Peyer's patch (tissue), 4 donors: Measurements from ENCODE around the gene FLRT2. TPM values are rescaled to one million over a fixed set of nuclear protein-coding genes. Genes with fewer than 3 reads are reported as not detected.

Experiments
- DNase-seq, 3 donors: peaks; one replicate each; pipeline ENCODE4 v3.0.0-alpha.2; 2017 to 2019
- H3K27ac ChIP-seq, 4 donors: fragments of 200-600 bp; sonication (generic); one replicate each; pipeline ENCODE4 v1.5.1; 2016 to 2019
- H3K27me3 ChIP-seq, 2 donors: fragments of 200-600 bp; sonication (generic); one replicate each; pipeline ENCODE4 v1.5.1; 2019
- H3K36me3 ChIP-seq, 3 donors: fragments of 200-600 bp; sonication (generic); one replicate each; pipeline ENCODE4 v1.5.1; 2016 to 2019
- H3K4me1 ChIP-seq, 4 donors: fragments of 200-600 bp; sonication (generic); one replicate each; pipeline ENCODE4 v1.5.1; 2016 to 2019
- H3K4me3 ChIP-seq, 4 donors: fragments of 200-600 bp; sonication (generic); 1 replicate in 3 of 4; 2 replicates in 1 of 4; pipeline ENCODE4 v1.5.1; 2016 to 2019; ENCODE audit warnings: mild to moderate bottlenecking in 1 of 4
- H3K9me3 ChIP-seq, 4 donors: fragments of 200-600 bp; sonication (generic); one replicate each; pipeline ENCODE4 v1.5.1; 2016 to 2019; ENCODE audit warnings: mild to moderate bottlenecking in 1 of 4
- POLR2A ChIP-seq, 2 donors: fragments of 450-650 bp; IDR thresholded peaks; one replicate each; pipeline ENCODE4 v1.5.1; 2017; ENCODE audit warnings: antibody characterized with exemption in 2 of 2, mild to moderate bottlenecking in 2 of 2, moderate library complexity in 2 of 2
- total RNA-seq, 4 donors: library from RNA; depleted of rRNA; stranded (reverse); fragments of >200 nt; gene quantifications; one replicate each; pipeline ENCODE4 v1.1.0, GENCODE V29; 2016
- TF ChIP-seq, protein P1 (sequence below), 6 experiments: fragments of 450-650 bp in 4 of 6; fragments of 200-600 bp in 2 of 6; sonication (generic) in 1 of 6; IDR thresholded peaks; one replicate each; pipeline ENCODE4 v1.5.1; 2017 to 2019; ENCODE audit warnings: antibody characterized with exemption in 6 of 6, mild to moderate bottlenecking in 3 of 6, moderate library complexity in 1 of 6

The FLRT2 gene
- total RNA-seq, 4 donors from 2014 or later: 1.1 to 4.8 (median 2.2) TPM

DNA sequence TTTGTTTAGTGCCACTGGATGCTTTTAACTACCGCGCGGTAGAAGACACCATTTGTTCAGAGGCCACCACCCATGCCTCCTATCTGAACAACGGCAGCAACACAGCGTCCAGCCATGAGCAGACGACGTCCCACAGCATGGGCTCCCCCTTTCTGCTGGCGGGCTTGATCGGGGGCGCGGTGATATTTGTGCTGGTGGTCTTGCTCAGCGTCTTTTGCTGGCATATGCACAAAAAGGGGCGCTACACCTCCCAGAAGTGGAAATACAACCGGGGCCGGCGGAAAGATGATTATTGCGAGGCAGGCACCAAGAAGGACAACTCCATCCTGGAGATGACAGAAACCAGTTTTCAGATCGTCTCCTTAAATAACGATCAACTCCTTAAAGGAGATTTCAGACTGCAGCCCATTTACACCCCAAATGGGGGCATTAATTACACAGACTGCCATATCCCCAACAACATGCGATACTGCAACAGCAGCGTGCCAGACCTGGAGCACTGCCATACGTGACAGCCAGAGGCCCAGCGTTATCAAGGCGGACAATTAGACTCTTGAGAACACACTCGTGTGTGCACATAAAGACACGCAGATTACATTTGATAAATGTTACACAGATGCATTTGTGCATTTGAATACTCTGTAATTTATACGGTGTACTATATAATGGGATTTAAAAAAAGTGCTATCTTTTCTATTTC is 93.2 kb downstream of the FLRT2 start:
- DNase-seq: no peak
- Histone ChIP-seq H3K36me3 (peaks cover 0 to 3% (median 0%) of the 10 kb centered on the region in 3 donors), H3K4me1 (no peaks in the 10 kb centered on the region), H3K4me3 (no peak overlapping the region), H3K27me3 (no peaks in the 10 kb centered on the region), H3K9me3 (no peaks in the 10 kb centered on the region), H3K27ac (no peak overlapping the region)
- TF ChIP-seq, protein P1, sequence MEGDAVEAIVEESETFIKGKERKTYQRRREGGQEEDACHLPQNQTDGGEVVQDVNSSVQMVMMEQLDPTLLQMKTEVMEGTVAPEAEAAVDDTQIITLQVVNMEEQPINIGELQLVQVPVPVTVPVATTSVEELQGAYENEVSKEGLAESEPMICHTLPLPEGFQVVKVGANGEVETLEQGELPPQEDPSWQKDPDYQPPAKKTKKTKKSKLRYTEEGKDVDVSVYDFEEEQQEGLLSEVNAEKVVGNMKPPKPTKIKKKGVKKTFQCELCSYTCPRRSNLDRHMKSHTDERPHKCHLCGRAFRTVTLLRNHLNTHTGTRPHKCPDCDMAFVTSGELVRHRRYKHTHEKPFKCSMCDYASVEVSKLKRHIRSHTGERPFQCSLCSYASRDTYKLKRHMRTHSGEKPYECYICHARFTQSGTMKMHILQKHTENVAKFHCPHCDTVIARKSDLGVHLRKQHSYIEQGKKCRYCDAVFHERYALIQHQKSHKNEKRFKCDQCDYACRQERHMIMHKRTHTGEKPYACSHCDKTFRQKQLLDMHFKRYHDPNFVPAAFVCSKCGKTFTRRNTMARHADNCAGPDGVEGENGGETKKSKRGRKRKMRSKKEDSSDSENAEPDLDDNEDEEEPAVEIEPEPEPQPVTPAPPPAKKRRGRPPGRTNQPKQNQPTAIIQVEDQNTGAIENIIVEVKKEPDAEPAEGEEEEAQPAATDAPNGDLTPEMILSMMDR (IDR thresholded peaks at IDR 0.05): no peak
- TF ChIP-seq POLR2A (IDR thresholded peaks at IDR 0.05): no peak

DNA sequence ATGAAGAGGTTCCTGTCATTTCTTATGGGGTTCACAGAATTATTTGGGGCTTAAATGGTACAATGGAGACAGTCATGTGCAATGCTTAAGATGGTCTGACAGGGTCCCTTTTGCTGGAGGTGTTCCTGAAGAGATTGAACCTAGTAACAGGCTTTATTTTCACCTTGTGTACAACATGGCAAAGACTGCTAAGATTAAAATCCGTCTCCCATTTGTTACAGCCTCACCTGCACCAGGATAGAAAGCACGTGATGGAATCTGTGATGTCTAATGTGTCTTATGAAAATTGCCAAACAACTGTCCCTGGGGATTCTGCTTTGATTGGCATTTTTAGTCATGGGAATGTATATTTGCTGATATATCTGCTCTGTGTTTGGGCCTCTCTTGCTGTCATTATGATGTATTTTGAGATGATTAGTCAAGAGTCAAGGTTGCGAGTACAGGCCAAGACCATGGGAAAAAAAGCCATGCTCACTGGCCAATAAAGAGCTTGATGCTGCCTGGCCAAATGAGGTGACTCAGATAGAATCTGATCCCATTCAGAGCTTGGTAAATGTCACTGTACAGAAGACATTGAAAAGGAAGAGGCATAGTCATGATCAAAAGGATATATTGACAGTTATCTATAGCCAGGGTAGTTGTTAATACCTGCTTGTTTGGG is 96.1 kb downstream of the FLRT2 start:
- no peak for DNase-seq
- H3K36me3 ChIP-seq: peaks cover 0 to 3% (median 0%) of the 10 kb centered on the region in 3 donors
- TF ChIP-seq, protein P1 (IDR thresholded peaks at IDR 0.05): no peak
- no peak for TF ChIP-seq POLR2A (IDR thresholded peaks at IDR 0.05)
- H3K27ac ChIP-seq: no peak overlapping the region
- H3K27me3 ChIP-seq: no peaks in the 10 kb centered on the region
- H3K4me1 ChIP-seq: no peaks in the 10 kb centered on the region
- H3K9me3 ChIP-seq: no peaks in the 10 kb centered on the region
- no peak overlapping the region for H3K4me3 ChIP-seq

DNA sequence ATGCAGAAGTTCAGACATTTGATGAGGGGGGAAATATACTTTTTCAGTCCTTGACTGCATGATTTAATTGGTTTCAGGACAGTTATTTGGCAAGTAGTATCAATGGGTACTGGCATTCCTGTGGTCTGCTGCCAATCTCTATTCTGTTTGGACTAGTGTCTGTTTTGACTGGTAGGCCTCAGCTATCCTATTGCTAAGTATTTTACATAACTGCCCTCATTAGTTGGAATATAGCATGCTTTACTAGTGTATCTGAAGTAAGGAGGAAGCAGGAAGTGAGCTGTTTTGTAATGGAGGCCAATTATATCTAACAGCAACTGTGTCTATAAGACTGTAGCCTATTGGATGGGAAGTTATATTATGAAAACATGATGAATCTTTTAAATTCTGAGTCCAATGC is 104.3 kb downstream of the FLRT2 start:
- H3K9me3 ChIP-seq: no peaks in the 10 kb centered on the region
- TF ChIP-seq, protein P1 (IDR thresholded peaks at IDR 0.05): no peak
- no peak for TF ChIP-seq POLR2A (IDR thresholded peaks at IDR 0.05)
- no peaks in the 10 kb centered on the region for H3K27me3 ChIP-seq
- no peak overlapping the region for H3K27ac ChIP-seq
- no peak for DNase-seq
- H3K4me3 ChIP-seq: no peak overlapping the region
- H3K36me3 ChIP-seq: no peaks in the 10 kb centered on the region
- no peaks in the 10 kb centered on the region for H3K4me1 ChIP-seq

DNA sequence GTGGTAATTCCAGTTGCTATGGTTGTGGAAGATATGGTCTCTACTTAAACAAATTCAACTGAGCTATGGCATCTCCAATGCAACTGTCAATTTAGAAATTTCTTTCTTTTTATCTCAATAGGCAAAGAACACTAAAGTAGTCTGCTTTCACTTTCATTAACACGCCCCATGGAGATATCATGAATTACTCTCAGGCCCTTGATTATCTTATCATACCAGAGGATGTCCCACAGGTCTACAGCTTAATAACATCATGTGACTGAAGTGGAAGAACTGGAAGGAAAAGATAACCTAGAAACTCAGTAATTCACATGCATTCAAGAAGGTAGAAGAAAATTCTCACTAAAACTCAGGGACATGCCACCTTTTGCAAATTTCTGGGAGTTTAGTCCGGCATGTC is 114.3 kb downstream of the FLRT2 start:
- DNase-seq: no peak

DNA sequence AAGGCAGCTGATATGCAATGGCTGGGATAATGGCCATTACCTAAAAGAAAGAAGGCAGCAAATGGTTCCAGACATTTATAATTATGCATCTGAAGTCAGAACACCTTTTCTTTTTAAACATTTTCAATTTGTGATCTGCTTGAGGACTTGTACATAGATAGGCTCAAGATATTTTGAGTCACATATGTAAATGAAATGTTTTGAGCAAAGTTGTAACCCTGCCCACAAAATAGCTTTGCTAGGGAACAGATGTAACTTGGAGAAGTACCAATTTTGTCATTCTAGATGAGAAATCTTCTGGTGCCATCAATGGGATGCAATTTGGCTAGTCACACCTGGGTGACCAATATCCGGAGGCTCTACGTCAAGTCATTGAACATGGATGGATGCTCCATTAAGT is 123.1 kb downstream of the FLRT2 start:
- no peaks in the 10 kb centered on the region for H3K27me3 ChIP-seq
- H3K27ac ChIP-seq: no peak overlapping the region
- DNase-seq: no peak
- TF ChIP-seq POLR2A (IDR thresholded peaks at IDR 0.05): no peak
- TF ChIP-seq, protein P1 (IDR thresholded peaks at IDR 0.05): no peak
- H3K4me3 ChIP-seq: no peak overlapping the region
- H3K9me3 ChIP-seq: no peaks in the 10 kb centered on the region
- H3K36me3 ChIP-seq: no peaks in the 10 kb centered on the region
- no peaks in the 10 kb centered on the region for H3K4me1 ChIP-seq

More for the DNA sequence above, 114.3 kb downstream of the FLRT2 start:
- Histone ChIP-seq H3K4me3 (no peak overlapping the region), H3K36me3 (no peaks in the 10 kb centered on the region), H3K27me3 (no peaks in the 10 kb centered on the region), H3K9me3 (no peaks in the 10 kb centered on the region), H3K4me1 (no peaks in the 10 kb centered on the region), H3K27ac (no peak overlapping the region)
- no peak for TF ChIP-seq POLR2A (IDR thresholded peaks at IDR 0.05)
- TF ChIP-seq, protein P1 (IDR thresholded peaks at IDR 0.05): no peak
